Measurements from ENCODE around the gene RAB28.

GRCh38 chr4:13484749-13485221 lies 645 bp upstream of the RAB28 start:
- no peak for TF ChIP-seq PATZ1 (CRISPR knock-in tag; IDR thresholded peaks at IDR 0.05; ENCODE audit: borderline replicate concordance)
- TF ChIP-seq OSR1 (CRISPR knock-in tag; IDR thresholded peaks at IDR 0.05) = no peak
- no peak for TF ChIP-seq CSDC2 (CRISPR knock-in tag; IDR thresholded peaks at IDR 0.05)
- TF ChIP-seq TOX (CRISPR knock-in tag; IDR thresholded peaks at IDR 0.05; ENCODE audit: borderline replicate concordance) = no peak
- no peak for TF ChIP-seq ZFP30 (CRISPR knock-in tag; IDR thresholded peaks at IDR 0.05)
- TF ChIP-seq ZNF70 (CRISPR knock-in tag; IDR thresholded peaks at IDR 0.05) = no peak
- TF ChIP-seq CREB5 (CRISPR knock-in tag; IDR thresholded peaks at IDR 0.05; ENCODE audit: low read depth) = no peak
- no peak for TF ChIP-seq ZC3H10 (CRISPR knock-in tag; IDR thresholded peaks at IDR 0.05)
- no peak for TF ChIP-seq ZFP3 (CRISPR knock-in tag; IDR thresholded peaks at IDR 0.05)
- TF ChIP-seq ESRRG (CRISPR knock-in tag; IDR thresholded peaks at IDR 0.05) = no peak
- TF ChIP-seq RARB (CRISPR knock-in tag; IDR thresholded peaks at IDR 0.05) = no peak
